Measurements from ENCODE around the gene ADAM11. TPM values are rescaled to one million over a fixed set of nuclear protein-coding genes. Genes with fewer than 3 reads are reported as not detected.

ADAM11 gene
- total and polyA plus RNA-seq, 9 of the 15 experiments (the other 6 are each of a cell fraction or from before 2014, with no cell fraction given): 0.01 to 0.31 (median 0.14) TPM; not detected in 2

DNA sequence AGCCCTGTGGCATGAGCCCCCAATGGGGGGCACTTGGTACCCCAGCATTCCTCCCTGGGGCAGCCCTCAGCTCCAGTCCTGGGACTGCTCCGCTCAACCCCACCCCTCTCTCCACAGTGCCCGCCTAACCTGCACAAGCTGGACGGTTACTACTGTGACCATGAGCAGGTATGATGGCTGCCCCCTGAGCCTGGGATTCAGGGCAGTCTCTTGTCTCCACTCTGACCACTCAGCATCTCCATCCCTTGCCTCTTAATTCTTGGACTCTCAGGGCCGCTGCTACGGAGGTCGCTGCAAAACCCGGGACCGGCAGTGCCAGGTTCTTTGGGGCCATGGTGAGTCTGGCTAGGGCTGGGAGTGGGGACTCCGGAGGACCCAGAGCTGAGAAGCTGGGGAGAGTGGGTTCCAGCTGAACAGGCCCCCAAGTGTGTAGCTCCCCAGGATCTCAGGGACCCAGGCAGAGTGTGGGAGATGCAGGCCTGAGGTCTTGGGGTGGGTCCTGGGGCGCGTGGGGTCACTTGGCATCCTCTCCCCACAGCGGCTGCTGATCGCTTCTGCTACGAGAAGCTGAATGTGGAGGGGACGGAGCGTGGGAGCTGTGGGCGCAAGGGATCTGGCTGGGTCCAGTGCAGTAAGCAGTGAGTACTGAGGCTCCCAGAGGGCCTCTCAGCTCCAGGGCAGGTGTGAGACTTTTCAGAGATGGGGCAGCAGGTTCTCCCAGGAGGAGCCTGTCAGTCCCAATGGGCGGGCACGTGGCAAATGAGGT, 18.0 kb downstream of the ADAM11 start (continued):
- TF ChIP-seq MYC (IDR thresholded peaks at IDR 0.05; ENCODE audit: low read depth, low read length) (no peak), MYC (CRISPR knock-in tag; IDR thresholded peaks at IDR 0.05; ENCODE audit: borderline replicate concordance, low read depth) (no peak), KAT7 (CRISPR knock-in tag; IDR thresholded peaks at IDR 0.05; ENCODE audit: borderline replicate concordance) (no peak), ZNF75A (CRISPR knock-in tag; IDR thresholded peaks at IDR 0.05) (no peak), TBP (optimal IDR thresholded peaks at IDR 0.05; ENCODE audit: low read depth, low read length) (no peak), C11orf30 (IDR thresholded peaks at IDR 0.05; ENCODE audit: low read depth) (no peak), ARID3A (IDR thresholded peaks at IDR 0.05; ENCODE audit: borderline replicate concordance, low read depth, low read length) (no peak), POLR2H (tag; IDR thresholded peaks at IDR 0.05; ENCODE audit: low read depth) (no peak), ZNF695 (CRISPR knock-in tag; IDR thresholded peaks at IDR 0.05) (no peak)
